IPS-20b (cell line): ENCODE results near the gene RPH3AL.
"Not testable (repeated sequence)": the region's sequence is repeated elsewhere in the genome, so short reads cannot be mapped to it uniquely, and the experiment has no call there.

Experiments
- H3K27ac ChIP-seq: one replicate; pipeline ENCODE4 v1.5.1; 2013; ENCODE audit warnings: low read length
- H3K27me3 ChIP-seq: 2 replicates; pipeline ENCODE4 v1.6.1; 2013; ENCODE audit warnings: mild to moderate bottlenecking, low read length, inconsistent platforms; ENCODE audit not compliant: insufficient read depth
- H3K36me3 ChIP-seq: 2 replicates; pipeline ENCODE4 v1.6.1; 2013; ENCODE audit warnings: low read depth, mild to moderate bottlenecking, inconsistent platforms, low read length, moderate library complexity; ENCODE audit not compliant: insufficient read depth
- H3K4me1 ChIP-seq: 2 replicates; pipeline ENCODE4 v1.6.1; 2013; ENCODE audit warnings: mild to moderate bottlenecking, control low read depth, inconsistent platforms, low read length, moderate library complexity; ENCODE audit not compliant: insufficient read depth
- H3K4me3 ChIP-seq: 2 replicates; pipeline ENCODE4 v1.5.1; 2013; ENCODE audit warnings: mild to moderate bottlenecking, low read length, inconsistent platforms
- H3K9ac ChIP-seq: 2 replicates; pipeline ENCODE4 v1.6.1; 2013; ENCODE audit warnings: low read depth, mild to moderate bottlenecking, inconsistent platforms, low read length, moderate library complexity
- H3K9me3 ChIP-seq: 2 replicates; pipeline ENCODE4 v1.6.1; 2013; ENCODE audit warnings: mild to moderate bottlenecking, low read depth, low read length, inconsistent platforms; ENCODE audit not compliant: insufficient read depth

The RPH3AL gene

DNA sequence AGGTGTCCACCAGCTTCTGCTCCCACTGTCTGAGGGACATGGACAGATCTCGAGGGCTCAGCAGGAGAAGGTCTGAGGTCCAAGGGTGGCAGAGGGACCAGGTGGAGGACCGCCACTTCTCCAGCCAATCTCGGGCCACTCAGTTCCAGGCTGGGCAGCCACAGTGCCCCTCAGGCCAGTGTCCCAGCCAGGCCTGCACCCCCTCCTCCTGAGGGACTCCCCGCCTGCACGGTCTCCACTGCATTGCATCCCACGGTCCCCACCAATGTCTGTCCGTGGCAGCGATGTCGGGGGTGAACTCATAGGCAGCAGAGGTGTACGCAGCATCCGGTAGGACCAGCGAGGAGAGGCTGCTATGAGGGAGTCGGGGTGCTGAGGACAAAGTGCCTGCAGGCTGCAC, 107.0 kb downstream of the RPH3AL start:
- no peak overlapping the region for H3K9ac ChIP-seq
- no peak overlapping the region for H3K27ac ChIP-seq
- H3K36me3 ChIP-seq, result no peaks in the 10 kb centered on the region
- no peaks in the 10 kb centered on the region for H3K27me3 ChIP-seq
- H3K4me1 ChIP-seq, result no peaks in the 10 kb centered on the region
- H3K4me3 ChIP-seq, result no peak overlapping the region
- H3K9me3 ChIP-seq, result no peaks in the 10 kb centered on the region

- no peak overlapping the region for H3K27ac ChIP-seq
- no peaks in the 10 kb centered on the region for H3K9me3 ChIP-seq
- H3K4me3 ChIP-seq, result no peak overlapping the region
- no peak overlapping the region for H3K9ac ChIP-seq
- no peaks in the 10 kb centered on the region for H3K27me3 ChIP-seq
- no peaks in the 10 kb centered on the region for H3K4me1 ChIP-seq
- H3K36me3 ChIP-seq, result no peaks in the 10 kb centered on the region
These were observed 107.6 kb downstream of the RPH3AL start for GRCh38 chr17:245020-245419.

DNA sequence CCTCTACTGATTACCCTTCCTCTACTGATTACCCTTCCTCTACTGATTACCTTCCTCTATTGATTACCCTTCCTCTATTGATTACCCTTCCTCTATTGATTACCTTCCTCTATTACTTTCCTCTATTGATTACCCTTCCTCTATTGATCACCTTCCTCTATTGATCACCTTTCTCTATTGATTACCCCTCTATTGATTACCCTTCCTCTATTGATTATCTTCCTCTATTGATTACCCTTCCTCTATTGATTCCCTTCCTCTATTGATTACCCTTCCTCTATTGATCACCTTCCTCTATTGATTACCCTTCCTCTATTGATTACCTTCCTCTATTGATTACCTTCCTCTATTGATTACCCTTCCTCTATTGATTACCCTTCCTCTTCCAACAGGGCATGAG, 108.7 kb downstream of the RPH3AL start:
- not testable (repeated sequence) for H3K27me3 ChIP-seq, H3K9ac ChIP-seq, H3K4me3 ChIP-seq, H3K9me3 ChIP-seq, H3K4me1 ChIP-seq, H3K36me3 ChIP-seq, H3K27ac ChIP-seq

DNA sequence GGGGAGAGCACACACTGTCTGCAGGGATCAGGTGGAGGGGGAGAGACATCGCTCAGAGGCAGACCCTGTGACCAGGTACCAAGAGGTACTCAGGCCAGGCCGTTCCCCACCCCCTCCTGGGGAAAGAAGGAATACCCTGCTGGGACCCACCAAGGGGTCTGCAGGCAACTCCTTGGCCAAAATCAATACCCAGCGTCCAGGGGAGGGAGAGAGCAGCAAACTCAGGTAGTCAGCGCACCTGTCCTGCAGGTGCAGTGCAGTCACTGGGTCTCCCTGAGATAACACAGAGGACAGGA, 113.7 kb downstream of the RPH3AL start:
- Histone ChIP-seq H3K27ac (no peak overlapping the region), H3K9me3 (no peaks in the 10 kb centered on the region), H3K9ac (no peak overlapping the region), H3K27me3 (no peaks in the 10 kb centered on the region), H3K36me3 (no peaks in the 10 kb centered on the region), H3K4me3 (no peak overlapping the region), H3K4me1 (peaks cover 7% of the 10 kb centered on the region; the same call in 1 of the 2 replicates)

DNA sequence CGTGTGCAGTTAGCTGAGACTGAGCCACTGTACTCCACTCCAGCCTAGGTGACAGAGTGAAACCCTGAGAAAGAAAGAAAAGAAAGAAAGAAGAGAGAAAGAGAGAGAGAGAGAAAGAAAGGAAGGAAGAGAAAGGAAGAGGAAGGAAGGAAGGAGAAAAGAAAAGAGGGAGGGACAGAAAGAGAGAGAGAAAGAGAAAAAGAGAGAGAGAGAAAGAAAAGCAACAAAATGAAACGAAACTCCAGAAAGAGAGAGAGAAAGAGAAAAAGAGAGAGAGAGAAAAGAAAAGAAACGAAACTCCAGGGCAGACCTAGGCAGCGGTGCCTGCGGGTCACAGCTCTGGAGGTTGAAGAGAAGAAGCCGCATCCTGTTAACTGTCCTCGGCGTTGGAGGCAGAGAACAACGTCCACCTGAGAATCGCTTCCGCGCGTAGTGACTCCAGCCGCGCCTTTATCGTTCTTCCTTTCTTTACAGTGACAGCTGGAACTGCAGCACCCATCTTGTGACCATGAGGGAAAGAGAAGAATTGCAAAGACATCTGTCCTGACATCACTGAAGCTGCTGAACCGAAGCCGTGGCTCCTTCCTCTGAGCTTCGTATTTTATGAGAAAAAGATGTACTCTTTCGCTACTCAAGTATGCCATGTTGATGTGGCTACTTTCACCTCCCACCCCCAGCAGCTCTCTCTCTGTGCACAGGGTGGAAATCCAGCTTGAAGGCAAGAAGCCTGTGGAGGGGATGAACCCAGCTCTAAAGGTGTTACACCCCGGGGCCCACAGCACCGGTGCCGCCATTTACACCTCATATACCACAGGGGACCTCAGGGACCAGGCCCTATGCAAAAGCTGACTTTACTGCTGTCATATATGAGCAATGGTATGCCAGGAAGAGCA, 114.3 kb downstream of the RPH3AL start:
- H3K36me3 ChIP-seq, result no peaks in the 10 kb centered on the region
- H3K4me1 ChIP-seq, result peaks cover 7% of the 10 kb centered on the region; the same call in 1 of the 2 replicates
- H3K27me3 ChIP-seq, result no peaks in the 10 kb centered on the region
- no peak overlapping the region for H3K4me3 ChIP-seq
- H3K27ac ChIP-seq, result no peak overlapping the region
- no peak overlapping the region for H3K9ac ChIP-seq
- H3K9me3 ChIP-seq, result no peaks in the 10 kb centered on the region

DNA sequence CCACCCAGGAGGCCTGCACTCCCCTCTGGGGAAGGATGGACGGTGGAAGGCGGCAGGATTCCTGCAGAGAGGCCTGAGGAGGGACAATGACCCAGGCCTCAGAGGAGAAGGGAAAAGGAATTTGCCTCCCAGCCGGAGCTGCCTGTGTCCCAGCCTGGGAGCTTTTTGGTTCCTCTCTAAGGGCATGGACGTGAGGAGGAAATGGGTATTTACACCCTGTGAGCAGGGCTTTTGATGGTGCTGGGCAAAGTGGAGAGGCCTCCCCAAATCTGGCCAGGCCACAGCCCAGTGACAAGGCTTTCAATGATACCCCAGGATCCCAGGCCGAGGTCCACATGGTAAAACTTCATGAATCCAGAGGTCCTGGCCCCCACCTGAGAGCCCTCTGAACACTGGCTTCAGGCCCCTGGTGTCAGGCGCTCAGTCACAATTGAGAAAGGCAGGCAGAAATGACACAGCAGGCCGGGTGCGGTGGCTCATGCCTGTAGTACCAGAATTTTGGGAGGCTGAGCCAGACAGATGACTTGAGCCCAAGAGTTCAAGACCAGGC, 115.1 kb downstream of the RPH3AL start:
- H3K27me3 ChIP-seq, result no peaks in the 10 kb centered on the region
- H3K9ac ChIP-seq, result no peak overlapping the region
- H3K36me3 ChIP-seq, result no peaks in the 10 kb centered on the region
- H3K9me3 ChIP-seq, result no peaks in the 10 kb centered on the region
- no peak overlapping the region for H3K4me3 ChIP-seq
- peaks cover 7% of the 10 kb centered on the region; the same call in 1 of the 2 replicates for H3K4me1 ChIP-seq
- H3K27ac ChIP-seq, result no peak overlapping the region

DNA sequence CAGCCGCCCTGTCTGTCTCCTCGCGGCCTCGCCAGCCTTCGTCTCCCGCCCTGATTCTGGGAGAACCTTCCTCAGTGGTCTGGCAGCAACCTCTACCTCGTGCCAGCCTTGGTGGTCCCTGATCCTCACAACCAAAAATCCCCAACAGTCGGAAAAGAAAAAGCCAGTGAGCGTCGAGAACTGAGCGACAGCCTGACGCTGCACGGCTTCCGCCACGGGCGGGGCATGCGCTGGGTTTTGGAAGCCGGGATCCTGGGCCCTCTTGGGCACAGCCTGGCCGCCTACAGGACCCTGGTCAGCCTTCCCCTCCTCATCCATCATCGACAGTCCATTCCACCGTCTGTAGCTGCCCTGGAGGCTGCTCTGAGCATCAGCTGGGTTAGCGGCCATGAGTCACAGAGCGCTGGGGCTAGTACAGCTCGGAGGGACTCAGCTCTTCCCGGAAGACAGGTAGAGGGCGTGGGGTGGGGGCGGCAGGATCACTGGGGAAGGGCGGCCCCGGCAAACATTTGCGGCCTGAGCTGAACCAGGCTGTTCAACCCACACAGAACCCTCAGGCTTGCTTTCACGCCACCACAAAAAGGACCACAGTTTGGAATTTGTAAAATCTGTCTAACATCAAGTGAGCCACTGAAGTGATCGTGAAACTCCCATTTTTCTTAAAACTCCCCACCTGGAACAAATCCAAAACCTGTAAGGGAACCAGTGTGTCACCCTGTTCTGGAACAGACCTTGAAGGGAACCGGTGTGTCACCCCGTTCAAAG, 115.8 kb downstream of the RPH3AL start:
- peaks cover 7% of the 10 kb centered on the region; the same call in 1 of the 2 replicates for H3K4me1 ChIP-seq
- no peak overlapping the region for H3K9ac ChIP-seq
- no peaks in the 10 kb centered on the region for H3K9me3 ChIP-seq
- H3K36me3 ChIP-seq, result no peaks in the 10 kb centered on the region
- H3K4me3 ChIP-seq, result no peak overlapping the region
- H3K27ac ChIP-seq, result no peak overlapping the region
- no peaks in the 10 kb centered on the region for H3K27me3 ChIP-seq

DNA sequence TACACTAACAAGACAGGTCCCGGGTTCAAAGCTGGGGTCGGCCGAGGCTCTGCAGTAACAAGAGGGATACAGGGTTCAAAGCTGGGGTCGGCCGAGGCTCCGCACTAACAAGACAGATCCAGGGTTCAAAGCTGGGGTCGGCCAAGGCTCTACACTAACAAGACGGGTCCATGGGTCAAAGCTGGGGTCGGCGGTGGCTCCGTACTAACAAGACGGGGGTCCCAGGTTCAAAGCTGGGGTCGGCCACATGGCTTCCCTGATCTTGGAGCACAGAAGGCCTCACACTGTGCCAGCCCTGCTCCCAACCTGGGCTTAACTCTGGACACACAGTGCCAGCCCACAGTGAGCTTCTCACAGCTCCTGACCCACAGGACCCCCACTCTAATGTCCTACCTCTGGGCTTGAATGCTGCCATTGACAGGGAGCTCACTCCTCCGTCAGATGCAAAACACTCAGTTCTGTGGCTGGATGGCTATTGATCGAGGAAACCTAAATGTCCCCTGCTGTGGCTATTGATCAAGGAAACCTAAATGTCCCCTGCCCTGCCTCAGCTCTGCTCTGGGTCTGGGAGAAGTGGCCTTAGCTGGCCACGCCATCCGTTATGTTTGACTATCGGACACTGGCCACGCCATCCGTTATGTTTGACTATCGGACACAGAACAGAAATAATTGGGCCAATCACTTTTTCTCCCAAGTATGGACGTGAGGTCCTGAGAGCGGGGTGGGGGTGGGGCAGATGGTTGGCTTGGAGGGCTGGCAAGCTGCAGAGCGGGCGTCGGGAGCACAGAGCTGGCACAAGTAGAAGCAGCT, 116.6 kb downstream of the RPH3AL start:
- H3K4me1 ChIP-seq, result peaks cover 7% of the 10 kb centered on the region; the same call in 1 of the 2 replicates
- no peaks in the 10 kb centered on the region for H3K27me3 ChIP-seq
- H3K9me3 ChIP-seq, result no peaks in the 10 kb centered on the region

DNA sequence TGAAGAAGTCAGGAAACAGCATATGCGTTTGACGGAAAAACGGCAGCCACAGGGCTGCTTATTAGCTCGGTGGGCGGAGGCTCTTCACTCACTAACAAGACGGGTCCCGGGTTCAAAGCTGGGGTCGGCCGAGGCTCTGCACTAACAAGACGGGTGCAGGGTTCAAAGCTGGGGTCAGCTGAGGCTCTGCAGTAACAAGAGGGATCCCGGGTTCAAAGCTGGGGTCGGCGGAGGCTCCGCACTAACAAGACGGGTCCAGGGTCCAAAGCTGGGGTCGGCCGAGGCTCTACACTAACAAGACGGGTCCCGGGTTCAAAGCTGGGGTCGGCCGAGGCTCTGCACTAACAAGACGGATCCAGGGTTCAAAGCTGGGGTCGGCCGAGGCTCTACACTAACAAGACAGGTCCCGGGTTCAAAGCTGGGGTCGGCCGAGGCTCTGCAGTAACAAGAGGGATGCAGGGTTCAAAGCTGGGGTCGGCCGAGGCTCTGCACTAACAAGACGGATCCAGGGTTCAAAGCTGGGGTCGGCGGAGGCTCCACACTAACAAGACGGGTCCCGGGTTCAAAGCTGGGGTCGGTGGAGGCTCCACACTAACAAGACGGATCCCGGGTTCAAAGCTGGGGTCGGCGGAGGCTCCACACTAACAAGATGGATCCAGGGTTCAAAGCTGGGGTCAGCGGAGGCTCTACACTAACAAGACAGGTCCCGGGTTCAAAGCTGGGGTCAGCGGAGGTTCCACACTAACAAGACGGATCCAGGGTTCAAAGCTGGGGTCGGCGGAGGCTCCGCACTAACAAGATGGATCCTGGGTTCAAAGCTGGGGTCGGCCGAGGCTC, 117.4 kb downstream of the RPH3AL start:
- not testable (repeated sequence) for H3K4me3 ChIP-seq, H3K9me3 ChIP-seq, H3K36me3 ChIP-seq, H3K27me3 ChIP-seq, H3K9ac ChIP-seq, H3K27ac ChIP-seq, H3K4me1 ChIP-seq

More for the DNA sequence above, 116.6 kb downstream of the RPH3AL start:
- Histone ChIP-seq H3K36me3 (no peaks in the 10 kb centered on the region), H3K27ac (no peak overlapping the region), H3K4me3 (no peak overlapping the region), H3K9ac (no peak overlapping the region)

- not testable (repeated sequence) for H3K27me3 ChIP-seq, H3K9me3 ChIP-seq, H3K4me3 ChIP-seq, H3K9ac ChIP-seq, H3K27ac ChIP-seq, H3K36me3 ChIP-seq, H3K4me1 ChIP-seq
These were observed 118.2 kb downstream of the RPH3AL start for GRCh38 chr17:234163-234993.
